K562 (cell line): ENCODE measurements around the gene PEX5L. TPM values are rescaled to one million over a fixed set of nuclear protein-coding genes. Genes with fewer than 3 reads are reported as not detected.

Experiments used
- ATAC-seq: fragments of 200-7000 bp; cut with Tn5 transposase; 3 replicates; pipeline ENCODE4 v1.9.1; 2020; ENCODE audit warnings: moderate library complexity
- BruUV-seq: library from RNA; stranded (reverse); fragments of 400-500 nt; replicated peaks from 2 replicates; lab custom pipeline; 2021; lab: Mats Ljungman, UMichigan
- CTCF ChIA-PET: fragments of 300-600 bp; formaldehyde crosslinking; extraction: SDS; loops from one replicate; lab custom pipeline; 2021; ENCODE audit warnings: low intra/inter-chr PET ratio; lab: Yijun Ruan, JAX
- POLR2A ChIA-PET: fragments of 300-600, 350-650 bp; sonication (Branson Sonifier 250); formaldehyde crosslinking; extraction: SDS; loops from one replicate; lab custom pipeline; 2021; ENCODE audit warnings: antibody characterized with exemption, inconsistent platforms; lab: Yijun Ruan, JAX
- DNase-seq, 4 experiments: peaks; one replicate each; pipeline versions ENCODE4 v3.0.0 to v3.0.0-alpha.2; 2011 to 2018; ENCODE audit warnings: low spot score in 3 of 4, mixed read lengths in 3 of 4; ENCODE audit errors: extremely low read depth in 1 of 4
- FAIRE-seq: peaks from 2 replicates; lab custom pipeline; 2011; peaks lifted over from hg19 to GRCh38; lab: Jason Lieb, UNC
- H2AFZ ChIP-seq: 2 replicates; pipeline ENCODE4 v1.6.0; 2011; ENCODE audit warnings: low read depth, low read length, control low read depth, inconsistent platforms
- H3K27ac ChIP-seq: fragments of 200-600 bp; 3 replicates; pipeline ENCODE4 v1.8.0; 2011; ENCODE audit warnings: low read depth, mild to moderate bottlenecking, control low read depth, inconsistent platforms, low read length, moderate library complexity, mixed read lengths; ENCODE audit errors: extremely low read depth
- H3K27me3 ChIP-seq, 2 experiments: fragments of 300-600 bp in 1 of 2; 2 replicates in 1 of 2; 3 replicates in 1 of 2; pipeline versions ENCODE4 v1.6.0 to v1.8.0; 2011; ENCODE audit warnings: inconsistent platforms in 2 of 2, low read length in 2 of 2, mild to moderate bottlenecking in 1 of 2, mixed read lengths in 1 of 2, moderate library complexity in 1 of 2; ENCODE audit not compliant: control insufficient read depth in 2 of 2, insufficient read depth in 2 of 2
- H3K36me3 ChIP-seq: fragments of 300-600 bp; 3 replicates; pipeline ENCODE4 v1.8.0; 2011; ENCODE audit warnings: mild to moderate bottlenecking, low read length, inconsistent platforms; ENCODE audit not compliant: control insufficient read depth, insufficient read depth
- H3K4me1 ChIP-seq, 2 experiments: fragments of 200-600 bp in 1 of 2; replicated peaks in 1 of 2; 2 replicates in 1 of 2; 3 replicates in 1 of 2; pipeline versions ENCODE4 v1.5.1 to v1.8.0; 2011; ENCODE audit warnings: inconsistent platforms in 2 of 2, low read length in 2 of 2, mild to moderate bottlenecking in 1 of 2, mixed read lengths in 1 of 2, moderate library complexity in 1 of 2; ENCODE audit not compliant: control insufficient read depth in 2 of 2, insufficient read depth in 2 of 2
- H3K4me2 ChIP-seq: 2 replicates; pipeline ENCODE4 v1.6.1; 2011; ENCODE audit warnings: low read length, control low read depth, inconsistent platforms, mixed read lengths; ENCODE audit not compliant: insufficient read depth
- H3K4me3 ChIP-seq: fragments of 200-600 bp; sonication (generic), shearing (Covaris generic); 2 replicates; pipeline ENCODE4 v1.5.1; 2016; ENCODE audit warnings: control low read depth, inconsistent platforms
- H3K79me2 ChIP-seq: fragments of 200-600 bp; 3 replicates; pipeline ENCODE4 v1.8.0; 2011; ENCODE audit warnings: low read length, inconsistent platforms; ENCODE audit not compliant: control insufficient read depth, insufficient read depth
- H3K9ac ChIP-seq, 2 experiments: 2 replicates each; pipeline versions ENCODE4 v1.6.0 to v1.6.1; 2011; ENCODE audit warnings: low read depth in 2 of 2, low read length in 2 of 2, control low read depth in 1 of 2, inconsistent platforms in 1 of 2, mild to moderate bottlenecking in 1 of 2, mixed read lengths in 1 of 2; ENCODE audit not compliant: insufficient read depth in 1 of 2
- H3K9me1 ChIP-seq: one replicate; pipeline ENCODE4 v1.6.0; 2011; ENCODE audit warnings: inconsistent platforms, mild to moderate bottlenecking, low read length, moderate library complexity; ENCODE audit not compliant: control insufficient read depth, insufficient read depth
- H3K9me3 ChIP-seq: replicated peaks from 2 replicates; pipeline ENCODE4 v1.5.1; 2011; ENCODE audit warnings: low read depth, low read length, inconsistent platforms; ENCODE audit not compliant: control insufficient read depth, insufficient read depth
- H4K20me1 ChIP-seq: replicated peaks from 2 replicates; pipeline ENCODE4 v1.6.1; 2011; ENCODE audit warnings: low read length, inconsistent platforms, mixed read lengths; ENCODE audit not compliant: control insufficient read depth, insufficient read depth
- BRD9 ChIP-seq: fragments of 450-650 bp; IDR thresholded peaks from 2 replicates; pipeline ENCODE4 v1.6.1; 2018; ENCODE audit warnings: low read depth; ENCODE audit not compliant: partially characterized antibody
- CTCF ChIP-seq, 3 experiments: IDR thresholded peaks in 2 of 3; conservative IDR thresholded peaks in 1 of 3; 2 replicates each; pipeline ENCODE4 v1.5.1; 2011 to 2012; ENCODE audit warnings: low read length in 3 of 3, mild to moderate bottlenecking in 3 of 3, control low read depth in 2 of 3, improper control_type of control experiment in 1 of 3, inconsistent platforms in 1 of 3, low read depth in 1 of 3, mixed read lengths in 1 of 3, moderate library complexity in 1 of 3; ENCODE audit not compliant: insufficient read depth in 2 of 3
- FOXJ3 ChIP-seq: sonication (generic); formaldehyde crosslinking; IDR thresholded peaks from 2 replicates; pipeline ENCODE4 v1.4.0; 2020; ENCODE audit warnings: mild to moderate bottlenecking, missing genetic modification reagents
- RBM22 ChIP-seq: fragments of 200-400 bp; formaldehyde crosslinking; IDR thresholded peaks from 2 replicates; pipeline ENCODE4 v1.6.1; 2018; ENCODE audit warnings: low read length, low read depth; ENCODE audit not compliant: poor library complexity, severe bottlenecking
- U2AF2 ChIP-seq: fragments of 200-400 bp; formaldehyde crosslinking; optimal IDR thresholded peaks from 2 replicates; pipeline ENCODE3; 2017; ENCODE audit warnings: low read depth, mild to moderate bottlenecking, low read length
- ZBTB11 ChIP-seq, 3 experiments: fragments of 200-800 bp in 1 of 3; fragments of 250-450 bp in 1 of 3; fragments of 450-650 bp in 1 of 3; sonication (Bioruptor Pico) in 1 of 3; sonication (Bioruptor generic) in 1 of 3; formaldehyde crosslinking in 1 of 3; IDR thresholded peaks; 2 replicates each; pipeline versions ENCODE4 v1.6.1 to v1.8.0; 2016 to 2022; ENCODE audit warnings: mild to moderate bottlenecking in 2 of 3, missing genetic modification characterization in 2 of 3, missing compliant biosample characterization in 1 of 3, moderate library complexity in 1 of 3
- ZNF583 ChIP-seq: fragments of 250-450 bp; sonication (Bioruptor Pico); IDR thresholded peaks from 2 replicates; pipeline ENCODE4 v1.4.0; 2020
- WGBS: fragments of 100-300 bp; shearing (Covaris generic); methylation state at CpG from one replicate; pipeline ENCODE4 v1.1.6; 2016; ENCODE audit warnings: low coverage, mixed read lengths; ENCODE audit not compliant: insufficient coverage; ENCODE audit errors: missing lambda C conversion rate; 5-methylcytosine and 5-hydroxymethylcytosine counted together
- in situ Hi-C: fragments of 300-500 bp; cut with MboI; formaldehyde crosslinking; loops from 4 replicates; pipeline ENCODE4 v1.15.0; 2018; ENCODE audit warnings: inconsistent platforms, mixed read lengths
- intact Hi-C: fragments of 100-400 bp; cut with micrococcal nuclease; formaldehyde crosslinking; loops from 2 replicates; pipeline ENCODE4 v1.14.2; 2022
- polyA plus RNA-seq, 8 experiments: library from polyadenylated mRNA; depleted of rRNA in 4 of 8; stranded (reverse) in 5 of 8; unstranded in 3 of 8; fragments of >200 nt; fragmentation: Nextera tagmentation in 2 of 8; fragmentation: Illumina TruSeq in 1 of 8; extraction: Ambion mirVana in 2 of 8; extraction: Trizol in 1 of 8; gene quantifications; 2 replicates each; pipeline versions ENCODE4 v1.2.1 to v1.2.3, GENCODE V29; 2011 to 2014; ENCODE audit warnings: inconsistent platforms in 1 of 8, missing spikeins in 1 of 8
- total RNA-seq, 7 experiments: library from RNA; depleted of rRNA in 6 of 7; stranded (reverse); fragments of >200 nt in 6 of 7; fragmentation: Illumina TruSeq in 2 of 7; extraction: Trizol in 2 of 7; gene quantifications; 2 replicates each; pipeline versions ENCODE4 v1.2.1 to v1.2.3, GENCODE V29; 2011 to 2021; ENCODE audit warnings: low replicate concordance in 1 of 7

The PEX5L gene
- total and polyA plus RNA-seq, 9 of the 15 experiments (the other 6 are each of a cell fraction or from before 2014, with no cell fraction given) = not detected

- TF ChIP-seq ZBTB11 (CRISPR knock-in tag; IDR thresholded peaks at IDR 0.05) (no peak), FOXJ3 (CRISPR knock-in tag) (no peak), BRD9 (no peak)
- TF ChIP-seq, all 486 proteins: peak for 0
These were observed 160.3 kb downstream of the PEX5L start (continued) for GRCh38 chr3:179876440-179876839.

- no peak overlapping the region for H3K9ac ChIP-seq
- DNase-seq (no peak), ATAC-seq (no peak), FAIRE-seq (no peak)
- no TSS peak for BruUV-seq
- POLR2A ChIA-PET = no interaction called here
- 0% methylated on average over 5 of the region's 5 CpGs for WGBS
- H3K79me2 ChIP-seq = no peaks in the 10 kb centered on the region
- CTCF ChIA-PET = no interaction called here
- no peaks in the 10 kb centered on the region for H3K9me1 ChIP-seq
- intact Hi-C loops = no loop called here
- no peak overlapping the region for H3K4me2 ChIP-seq
- in situ Hi-C loops = no loop called here
- H3K9me3 ChIP-seq = no peaks in the 10 kb centered on the region
- H3K36me3 ChIP-seq = no peaks in the 10 kb centered on the region
- no peak overlapping the region for H3K27ac ChIP-seq
- H3K4me3 ChIP-seq = no peak overlapping the region
- H3K4me1 ChIP-seq = no peaks in the 10 kb centered on the region
- no peak overlapping the region for H2AFZ ChIP-seq
- TF ChIP-seq RBM22 (no peak), CTCF (IDR thresholded peaks at IDR 0.05 in 2 of 3, conservative IDR thresholded peaks at IDR 0.05 in 1 of 3; ENCODE audit: insufficient read depth in 2 of 3, low read depth in 1 of 3, low read length in 3 of 3) (peak in 1 of 3 experiments; percentile 11; a peak in 1 of 6 replicates), ZNF583 (no peak), U2AF2 (no peak)
- H3K27me3 ChIP-seq = no peaks in the 10 kb centered on the region
- no peaks in the 10 kb centered on the region for H4K20me1 ChIP-seq
These were observed 163.9 kb downstream of the PEX5L start for GRCh38 chr3:179872842-179873241.
